SK-MEL-5 (cell line): ENCODE data around the gene MLANA. TPM values are rescaled to one million over a fixed set of nuclear protein-coding genes. Genes with fewer than 3 reads are reported as not detected.

Source experiments
- DNase-seq: peaks from one replicate; pipeline ENCODE4 v3.0.0-alpha.2; 2016; ENCODE audit warnings: low read depth, low spot score
- in situ Hi-C: cut with HindIII; loops from 2 replicates; pipeline ENCODE4 v1.10.0; 2016; ENCODE audit warnings: low sequenced_read_pairs, high pct_unique_total_duplicates, low pct_unique_long_range_greater_than_20kb
- total RNA-seq: library from RNA; depleted of rRNA; stranded (reverse); fragments of >200 nt; shearing (Covaris generic); gene quantifications from 2 replicates; pipeline ENCODE4 v1.2.3, GENCODE V29; 2014; rRNA removed

MLANA gene
- total RNA-seq, 1 experiment from 2014 or later: 3,120 TPM

DNA sequence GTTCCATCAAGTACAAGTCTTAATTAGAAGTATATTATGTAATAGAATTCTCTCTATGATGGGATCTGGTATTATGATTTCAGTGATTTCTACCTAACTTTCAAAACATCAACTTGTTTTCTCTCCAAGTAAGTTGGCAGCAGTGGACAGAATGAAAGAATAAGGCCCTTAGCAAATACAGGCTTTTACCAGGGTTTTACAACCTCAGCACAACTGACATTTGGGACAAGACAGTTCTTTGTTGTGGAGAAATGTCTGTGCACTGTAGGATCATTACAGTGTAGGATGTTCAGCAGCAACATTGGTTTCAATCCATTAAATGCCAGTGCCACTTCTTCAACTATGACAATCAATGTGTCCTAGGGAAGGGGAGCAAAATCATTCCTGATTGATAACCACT lies 48.8 kb downstream of the MLANA start:
- peak; percentile 62 for DNase-seq
- in situ Hi-C loops: no loop called here

DNA sequence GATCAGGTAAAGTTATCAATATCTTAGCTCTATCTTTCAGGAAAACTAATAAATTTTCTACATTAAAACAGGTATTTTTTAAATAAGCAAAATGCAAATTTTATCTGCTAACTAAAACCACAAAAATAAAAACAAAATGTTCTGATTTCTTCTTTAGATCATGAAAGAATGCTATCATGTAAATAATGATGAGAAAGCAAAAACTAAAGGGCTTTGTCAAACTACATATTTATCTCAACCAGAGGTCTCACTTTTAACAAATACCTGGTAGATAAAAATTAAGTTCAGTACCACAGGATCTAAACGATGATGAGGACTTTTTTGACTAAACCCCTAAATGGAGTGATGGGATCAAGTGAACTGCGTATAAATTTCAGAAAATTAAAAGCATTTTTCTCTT lies 50.5 kb downstream of the MLANA start:
- in situ Hi-C loops: no loop called here
- no peak for DNase-seq

- no peak for DNase-seq
- in situ Hi-C loops: no loop called here
Observed at GRCh38 chr9:5945112-5945511, 54.4 kb downstream of the MLANA start.

GRCh38 chr9:5947912-5948311 lies 57.2 kb downstream of the MLANA start:
- DNase-seq: peak; percentile 73
- in situ Hi-C loops: no loop called here

- in situ Hi-C loops: no loop called here
- peak; percentile 50 for DNase-seq
Observed at GRCh38 chr9:5949103-5949699, 58.5 kb downstream of the MLANA start.

- DNase-seq: no peak
- in situ Hi-C loops: no loop called here
Observed at GRCh38 chr9:5950261-5950660, 59.6 kb downstream of the MLANA start.

GRCh38 chr9:5951686-5952211 lies 61.1 kb downstream of the MLANA start:
- in situ Hi-C loops: no loop called here
- no peak for DNase-seq

GRCh38 chr9:5953743-5954707 lies 63.3 kb downstream of the MLANA start:
- DNase-seq: peak; percentile 13
- in situ Hi-C loops: no loop called here

DNA sequence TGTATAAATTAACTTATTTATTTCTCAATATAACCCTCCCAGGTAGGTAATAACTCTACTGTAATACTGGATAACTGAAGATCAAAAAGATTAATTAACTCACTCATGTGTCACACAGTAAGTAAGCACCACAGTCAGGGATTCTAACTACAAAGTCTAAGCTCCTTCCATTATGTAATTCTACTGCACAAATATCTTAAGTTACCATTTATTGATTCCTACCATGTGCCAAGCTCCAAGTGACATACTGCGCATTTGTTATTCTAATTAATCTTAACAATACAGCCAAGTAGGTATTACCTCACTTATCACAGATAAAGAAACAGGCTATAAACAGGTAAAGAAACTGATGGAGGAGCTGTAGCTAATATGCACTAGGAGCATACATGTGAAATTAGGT lies 66.5 kb downstream of the MLANA start:
- DNase-seq: no peak
- in situ Hi-C loops: no loop called here

GRCh38 chr9:5958273-5958672 lies 67.6 kb downstream of the MLANA start:
- no peak for DNase-seq
- in situ Hi-C loops: no loop called here

Other genes starting within 250 kb of the MLANA start
- 35.2 and 38.2 TPM in 2 replicates for gene ERMP1, start 57.8 kb upstream of the MLANA start, total RNA-seq
- gene RANBP6, start 124.7 kb downstream of the MLANA start, total RNA-seq: 15.0 and 18.1 TPM in 2 replicates